Activated naive CD4-positive, alpha-beta T cell treated with anti-CD3 and anti-CD28 coated beads for 36 hours (primary cell): Measurements from ENCODE around the gene NRAP. TPM values are rescaled to one million over a fixed set of nuclear protein-coding genes. Genes with fewer than 3 reads are reported as not detected.

ENCODE experiments used
- CTCF ChIA-PET: fragments of 350-600 bp; sonication (Branson Sonifier 250); formaldehyde crosslinking; loops from one replicate; lab custom pipeline; 2021; ENCODE audit warnings: antibody characterized with exemption; lab: Charles Lee
- DNase-seq: peaks from one replicate; pipeline ENCODE4 v3.0.0-alpha.2; 2020
- H3K27ac Mint-ChIP-seq: one replicate; pipeline ENCODE4 v1.8.0; 2021; ENCODE audit warnings: mild to moderate bottlenecking, mixed read lengths
- H3K27me3 Mint-ChIP-seq: one replicate; pipeline ENCODE4 v1.8.0; 2021; ENCODE audit warnings: low read depth, mixed read lengths
- H3K36me3 Mint-ChIP-seq: one replicate; pipeline ENCODE4 v1.8.0; 2021; ENCODE audit warnings: low read depth, mixed read lengths
- H3K4me1 Mint-ChIP-seq: one replicate; pipeline ENCODE4 v1.8.0; 2021; ENCODE audit warnings: low read depth, mixed read lengths
- H3K4me3 Mint-ChIP-seq: one replicate; pipeline ENCODE4 v1.8.0; 2021; ENCODE audit warnings: mild to moderate bottlenecking, moderate library complexity, mixed read lengths
- H3K9me3 Mint-ChIP-seq: one replicate; pipeline ENCODE4 v1.8.0; 2021; ENCODE audit warnings: mixed read lengths
- intact Hi-C: fragments of 100-400 bp; cut with micrococcal nuclease; formaldehyde crosslinking; loops from one replicate; pipeline ENCODE4 v1.15.1; 2023
- total RNA-seq, 2 experiments: library from RNA; stranded (reverse); gene quantifications; one replicate each; pipeline ENCODE4 v1.2.3, GENCODE V29; 2021

Gene NRAP
- total RNA-seq, 2 experiments from 2014 or later, result not detected

DNA sequence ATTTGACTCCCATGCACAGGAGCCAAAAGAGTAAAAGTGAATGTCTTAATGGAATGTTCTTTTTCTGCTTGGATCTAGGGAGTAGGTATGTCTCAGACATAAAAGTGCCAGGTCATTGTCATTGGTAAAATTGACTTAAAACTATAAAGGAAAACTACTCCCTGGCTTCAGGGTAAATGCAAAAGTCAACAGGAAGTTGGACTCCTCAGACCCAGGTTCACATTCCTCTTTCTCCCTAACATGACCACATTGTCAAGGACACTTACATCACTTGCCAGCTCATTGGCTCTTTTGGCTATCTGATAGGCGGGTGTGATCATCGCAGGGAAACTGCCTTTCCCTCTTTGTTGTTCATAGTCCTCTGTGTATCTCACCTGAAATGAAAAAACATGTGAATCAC is 13.7 kb downstream of the NRAP start:
- no peak for DNase-seq
- no peaks in the 10 kb centered on the region for H3K4me1 Mint-ChIP-seq
- intact Hi-C loops, result no loop called here
- H3K27ac Mint-ChIP-seq, result no peak overlapping the region
- no peaks in the 10 kb centered on the region for H3K9me3 Mint-ChIP-seq
- H3K27me3 Mint-ChIP-seq, result peaks cover 15% of the 10 kb centered on the region
- CTCF ChIA-PET, result interaction anchor here (0.6 kb wide), 1 partner anchor 16 kb away, joined by 3 read pairs; no protein-coding TSS in a partner anchor
- H3K36me3 Mint-ChIP-seq, result no peaks in the 10 kb centered on the region
- no peak overlapping the region for H3K4me3 Mint-ChIP-seq

- Mint-ChIP-seq H3K27me3 (peaks cover 12% of the 10 kb centered on the region), H3K9me3 (no peaks in the 10 kb centered on the region), H3K4me3 (no peak overlapping the region), H3K36me3 (no peaks in the 10 kb centered on the region), H3K4me1 (peaks cover 4% of the 10 kb centered on the region), H3K27ac (no peak overlapping the region)
- CTCF ChIA-PET, result no interaction called here
- intact Hi-C loops, result no loop called here
- DNase-seq, result no peak
These were observed 15.4 kb downstream of the NRAP start for GRCh38 chr10:113648478-113648877.

GRCh38 chr10:113647812-113648211 is 16.0 kb downstream of the NRAP start:
- no peak for DNase-seq
- CTCF ChIA-PET, result no interaction called here
- intact Hi-C loops, result no loop called here

DNA sequence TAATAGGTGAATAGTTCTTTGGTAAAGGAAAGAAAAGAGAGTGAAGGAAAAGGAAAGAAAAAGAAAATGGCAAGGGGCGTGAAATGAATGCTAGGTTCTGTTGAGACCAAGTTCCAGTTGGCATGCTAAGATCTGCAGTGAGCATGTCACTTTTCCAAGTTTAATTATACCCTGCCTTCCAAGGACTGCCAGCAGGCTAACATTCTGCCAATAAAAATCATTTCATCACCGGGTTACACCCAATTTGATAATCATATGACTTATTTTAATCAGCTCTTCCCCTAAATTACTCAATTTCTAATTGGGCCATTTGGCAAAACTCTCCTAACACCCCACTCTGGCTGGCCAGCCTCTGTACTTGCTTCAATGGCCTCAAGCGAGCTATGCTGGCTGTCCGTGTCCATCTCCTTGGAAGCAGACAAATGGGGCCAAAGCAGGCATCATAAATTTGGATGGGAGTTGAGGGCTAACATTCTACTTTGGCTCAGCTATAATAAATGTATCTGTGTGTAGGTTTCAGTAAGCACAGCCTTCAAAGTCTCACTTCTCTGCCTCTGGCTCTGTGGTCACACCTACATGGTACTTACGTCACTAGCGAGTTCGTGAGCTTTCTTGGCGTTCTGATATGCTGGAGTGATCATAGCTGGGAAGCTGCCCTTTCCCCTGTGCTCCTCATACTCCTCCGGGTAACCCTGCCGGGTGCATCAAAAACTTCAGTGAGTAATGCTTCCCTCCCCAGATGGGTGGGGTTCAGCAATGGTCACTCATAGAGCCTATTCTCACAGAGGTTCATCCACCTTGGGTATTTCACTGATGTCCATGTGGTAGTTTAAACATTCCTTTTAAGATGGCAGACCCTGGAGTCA is 17.3 kb downstream of the NRAP start:
- peaks cover 4% of the 10 kb centered on the region for H3K4me1 Mint-ChIP-seq
- no peak overlapping the region for H3K27ac Mint-ChIP-seq
- DNase-seq, result no peak
- intact Hi-C loops, result no loop called here
- no peak overlapping the region for H3K4me3 Mint-ChIP-seq
- CTCF ChIA-PET, result no interaction called here
- no peaks in the 10 kb centered on the region for H3K9me3 Mint-ChIP-seq
- peaks cover 16% of the 10 kb centered on the region for H3K27me3 Mint-ChIP-seq
- no peaks in the 10 kb centered on the region for H3K36me3 Mint-ChIP-seq

More at GRCh38 chr10:113647812-113648211, 16.0 kb downstream of the NRAP start:
- Mint-ChIP-seq H3K36me3 (no peaks in the 10 kb centered on the region), H3K9me3 (no peaks in the 10 kb centered on the region), H3K4me1 (peaks cover 4% of the 10 kb centered on the region), H3K27me3 (peaks cover 15% of the 10 kb centered on the region), H3K4me3 (no peak overlapping the region), H3K27ac (no peak overlapping the region)

DNA sequence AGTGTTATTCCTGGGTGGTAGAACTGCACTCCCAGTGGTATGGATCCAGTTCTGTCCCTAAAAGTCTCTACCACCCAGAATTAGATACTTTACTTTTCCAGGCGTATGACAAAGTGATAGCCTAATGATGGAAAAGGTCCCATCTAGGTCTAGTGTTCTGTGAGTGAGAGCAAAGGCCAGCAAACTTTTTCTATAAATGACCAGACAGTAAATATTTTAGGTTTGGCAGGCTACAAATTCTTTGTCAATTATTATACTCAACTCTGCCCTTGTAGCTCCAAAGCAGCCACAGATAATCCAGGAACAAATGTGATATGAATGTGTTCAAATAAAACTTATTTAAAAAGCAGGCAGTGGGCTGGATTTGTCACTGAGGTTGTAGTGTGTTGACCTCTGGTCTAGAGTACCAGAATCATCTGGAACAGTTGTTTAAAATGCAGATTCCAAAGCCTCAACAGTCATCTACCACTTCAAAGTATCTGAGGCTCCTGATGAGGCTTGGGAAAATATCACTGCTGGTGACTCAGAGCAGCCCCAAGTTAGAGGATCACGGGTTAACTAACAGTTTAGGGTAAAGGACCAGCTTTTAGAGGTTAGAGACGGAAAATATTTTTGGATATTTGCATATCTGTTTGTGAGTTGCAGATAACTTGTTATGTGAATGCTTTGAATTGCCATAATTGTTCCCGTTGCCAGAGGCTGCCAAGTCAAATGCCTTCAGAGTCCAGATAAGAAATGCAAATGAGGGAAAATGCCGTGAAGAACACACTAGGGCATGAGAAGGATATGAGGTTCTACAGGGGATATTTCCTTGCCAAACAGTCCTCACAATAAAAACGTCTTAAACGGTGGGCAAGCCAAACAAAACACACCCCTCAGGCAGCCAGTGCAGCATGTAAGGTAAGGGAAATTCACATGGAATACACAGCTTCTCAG is 19.4 kb downstream of the NRAP start:
- Mint-ChIP-seq H3K4me1 (peaks cover 4% of the 10 kb centered on the region), H3K4me3 (no peak overlapping the region), H3K9me3 (no peaks in the 10 kb centered on the region), H3K36me3 (no peaks in the 10 kb centered on the region), H3K27me3 (peaks cover 22% of the 10 kb centered on the region), H3K27ac (no peak overlapping the region)
- intact Hi-C loops, result no loop called here
- CTCF ChIA-PET, result no interaction called here
- DNase-seq, result no peak

GRCh38 chr10:113643183-113643582 is 20.7 kb downstream of the NRAP start:
- H3K27ac Mint-ChIP-seq, result no peak overlapping the region
- no peak for DNase-seq
- H3K27me3 Mint-ChIP-seq, result peaks cover 24% of the 10 kb centered on the region
- no peak overlapping the region for H3K4me3 Mint-ChIP-seq
- H3K36me3 Mint-ChIP-seq, result no peaks in the 10 kb centered on the region
- intact Hi-C loops, result no loop called here
- CTCF ChIA-PET, result no interaction called here
- peaks cover 4% of the 10 kb centered on the region for H3K4me1 Mint-ChIP-seq
- no peaks in the 10 kb centered on the region for H3K9me3 Mint-ChIP-seq

DNA sequence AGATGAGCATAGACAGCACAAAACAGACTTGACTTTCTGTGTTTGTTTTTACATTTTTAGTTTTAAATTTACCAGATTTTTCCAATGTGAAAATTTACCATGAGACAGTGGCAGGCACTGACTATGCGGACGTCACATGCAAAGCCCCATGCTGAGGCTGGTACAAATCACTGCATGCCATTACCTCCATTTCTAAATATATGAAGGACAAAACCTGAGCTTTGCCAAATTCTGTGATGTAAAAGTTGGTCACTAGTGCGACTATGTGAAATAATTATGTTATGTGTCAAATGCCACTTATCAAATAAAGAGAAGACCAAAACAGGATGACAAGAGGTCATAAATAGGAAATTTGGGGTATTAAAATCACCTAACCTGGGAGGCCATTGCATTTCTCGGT is 22.1 kb downstream of the NRAP start:
- peaks cover 4% of the 10 kb centered on the region for H3K4me1 Mint-ChIP-seq
- no peaks in the 10 kb centered on the region for H3K9me3 Mint-ChIP-seq
- DNase-seq, result no peak
- no peak overlapping the region for H3K27ac Mint-ChIP-seq
- H3K4me3 Mint-ChIP-seq, result no peak overlapping the region
- H3K36me3 Mint-ChIP-seq, result no peaks in the 10 kb centered on the region
- CTCF ChIA-PET, result no interaction called here
- H3K27me3 Mint-ChIP-seq, result peaks cover 21% of the 10 kb centered on the region
- intact Hi-C loops, result no loop called here

DNA sequence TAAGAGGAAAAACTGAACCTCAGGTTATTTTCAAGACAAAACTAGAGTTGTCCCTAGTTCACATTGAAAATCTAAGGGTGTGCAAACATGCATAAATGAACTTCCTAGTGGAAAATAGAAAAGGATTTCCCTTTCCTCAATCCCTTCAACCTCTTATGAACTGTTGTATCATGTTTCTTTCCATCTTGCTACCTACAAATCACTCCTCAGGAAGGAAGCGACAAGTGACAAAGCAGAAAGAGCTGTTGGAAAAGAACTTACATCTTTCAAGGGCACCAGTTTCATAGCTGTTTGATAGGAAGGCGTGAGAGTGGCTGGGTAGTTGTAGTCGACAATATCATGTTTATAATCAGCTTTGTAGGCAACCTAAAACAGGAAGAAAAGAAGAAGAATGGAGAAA is 23.9 kb downstream of the NRAP start:
- no peaks in the 10 kb centered on the region for H3K36me3 Mint-ChIP-seq
- intact Hi-C loops, result no loop called here
- H3K4me3 Mint-ChIP-seq, result no peak overlapping the region
- no peaks in the 10 kb centered on the region for H3K9me3 Mint-ChIP-seq
- no peak overlapping the region for H3K27ac Mint-ChIP-seq
- H3K4me1 Mint-ChIP-seq, result peaks cover 4% of the 10 kb centered on the region
- H3K27me3 Mint-ChIP-seq, result peaks cover 29% of the 10 kb centered on the region
- CTCF ChIA-PET, result no interaction called here
- no peak for DNase-seq

- no peak for DNase-seq
- intact Hi-C loops, result no loop called here
- Mint-ChIP-seq H3K27ac (no peak overlapping the region), H3K4me1 (no peaks in the 10 kb centered on the region), H3K27me3 (peaks cover 10% of the 10 kb centered on the region), H3K36me3 (no peaks in the 10 kb centered on the region), H3K9me3 (peaks cover 5% of the 10 kb centered on the region), H3K4me3 (no peak overlapping the region)
- CTCF ChIA-PET, result no interaction called here
These were observed 32.0 kb downstream of the NRAP start for GRCh38 chr10:113631684-113632367.

- intact Hi-C loops, result no loop called here
- H3K9me3 Mint-ChIP-seq, result peaks cover 5% of the 10 kb centered on the region
- no peaks in the 10 kb centered on the region for H3K36me3 Mint-ChIP-seq
- CTCF ChIA-PET, result no interaction called here
- H3K4me1 Mint-ChIP-seq, result no peaks in the 10 kb centered on the region
- no peak overlapping the region for H3K27ac Mint-ChIP-seq
- no peak overlapping the region for H3K4me3 Mint-ChIP-seq
- H3K27me3 Mint-ChIP-seq, result peaks cover 7% of the 10 kb centered on the region
- DNase-seq, result no peak
These were observed 32.8 kb downstream of the NRAP start for GRCh38 chr10:113630929-113631533.

GRCh38 chr10:113628607-113629153 is 35.2 kb downstream of the NRAP start:
- CTCF ChIA-PET, result no interaction called here
- Mint-ChIP-seq H3K27me3 (peaks cover 13% of the 10 kb centered on the region), H3K4me1 (no peaks in the 10 kb centered on the region), H3K9me3 (no peaks in the 10 kb centered on the region), H3K4me3 (no peak overlapping the region), H3K36me3 (no peaks in the 10 kb centered on the region), H3K27ac (no peak overlapping the region)
- DNase-seq, result no peak
- intact Hi-C loops, result no loop called here
